MCF 10A (cell line): ENCODE results near the gene SMARCD3. TPM values are rescaled to one million over a fixed set of nuclear protein-coding genes. Genes with fewer than 3 reads are reported as not detected.

Experiments
- BruUV-seq: library from RNA; stranded (reverse); fragments of 400-500 nt; replicated peaks from 2 replicates; lab custom pipeline; 2021; lab: Mats Ljungman, UMichigan
- CTCF ChIA-PET: fragments of 300-600 bp; sonication (Branson Sonifier 250); formaldehyde crosslinking; extraction: SDS; loops from one replicate; lab custom pipeline; 2021; ENCODE audit warnings: antibody characterized with exemption, inconsistent platforms; lab: Yijun Ruan, JAX
- POLR2A ChIA-PET: fragments of 300-600, 350-650 bp; sonication (Branson Sonifier 250); formaldehyde crosslinking; extraction: SDS; loops from one replicate; lab custom pipeline; 2020; ENCODE audit warnings: antibody characterized with exemption, inconsistent platforms; lab: Yijun Ruan, JAX
- DNase-seq: peaks from one replicate; pipeline ENCODE4 v3.0.0-alpha.2; 2018; ENCODE audit not compliant: unreplicated experiment
- H3K27ac Mint-ChIP-seq: one replicate; pipeline ENCODE4 v1.8.0; 2022; ENCODE audit warnings: mild to moderate bottlenecking, low read depth, mixed read lengths; ENCODE audit not compliant: unreplicated experiment
- H3K27me3 Mint-ChIP-seq: one replicate; pipeline ENCODE4 v1.8.0; 2022; ENCODE audit warnings: mixed read lengths; ENCODE audit not compliant: insufficient read depth, unreplicated experiment
- H3K36me3 Mint-ChIP-seq: one replicate; pipeline ENCODE4 v1.8.0; 2022; ENCODE audit warnings: mild to moderate bottlenecking, moderate library complexity, mixed read lengths; ENCODE audit not compliant: insufficient read depth, unreplicated experiment
- H3K4me1 Mint-ChIP-seq: one replicate; pipeline ENCODE4 v1.8.0; 2022; ENCODE audit warnings: mixed read lengths; ENCODE audit not compliant: insufficient read depth, unreplicated experiment
- H3K4me3 Mint-ChIP-seq: one replicate; pipeline ENCODE4 v1.8.0; 2022; ENCODE audit warnings: mild to moderate bottlenecking, moderate library complexity, mixed read lengths; ENCODE audit not compliant: unreplicated experiment
- H3K9me3 Mint-ChIP-seq: one replicate; pipeline ENCODE4 v1.8.0; 2022; ENCODE audit warnings: mixed read lengths; ENCODE audit not compliant: unreplicated experiment
- intact Hi-C: fragments of 100-400 bp; cut with micrococcal nuclease; formaldehyde crosslinking; loops from 2 replicates; pipeline ENCODE4 v1.14.1; 2022
- total RNA-seq: library from RNA; stranded (reverse); gene quantifications from 2 replicates; pipeline ENCODE4 v1.2.3, GENCODE V29; 2022
- TF ChIP-seq, protein P1 (sequence below): fragments of 200-600 bp; IDR thresholded peaks from one replicate; pipeline ENCODE4 v1.8.0; 2022; ENCODE audit warnings: antibody characterized with exemption, mild to moderate bottlenecking; ENCODE audit not compliant: unreplicated experiment

The SMARCD3 gene
- total RNA-seq, 1 experiment from 2014 or later = 3.8 TPM

- peak; percentile 55 for DNase-seq
- POLR2A ChIA-PET = no interaction called here
- H3K36me3 Mint-ChIP-seq = no peaks in the 10 kb centered on the region
These were observed 42.7 kb upstream of the SMARCD3 start for GRCh38 chr7:151291206-151291605.

DNA sequence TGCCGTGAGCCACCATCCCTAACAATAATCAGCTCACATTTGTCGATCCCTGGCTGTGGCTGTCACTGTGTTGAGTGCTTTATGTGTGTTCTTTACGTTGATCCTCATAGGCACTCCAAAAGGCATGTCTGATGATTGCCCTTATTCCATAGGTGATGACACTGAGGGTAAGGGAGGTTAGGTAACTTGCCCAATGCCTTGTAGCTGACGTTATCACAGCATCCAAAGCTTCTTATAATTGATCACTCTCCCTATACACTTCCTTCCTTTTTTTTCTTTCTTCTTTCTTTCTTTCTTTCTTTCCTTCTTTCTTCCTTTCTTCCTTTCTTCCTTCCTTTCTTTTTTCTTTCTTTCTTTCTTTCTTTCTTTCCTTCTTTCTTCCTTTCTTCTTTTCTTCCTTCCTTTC lies 41.9 kb upstream of the SMARCD3 start:
- Mint-ChIP-seq H3K4me3 (no peak overlapping the region), H3K9me3 (no peaks in the 10 kb centered on the region), H3K36me3 (no peaks in the 10 kb centered on the region), H3K4me1 (no peaks in the 10 kb centered on the region), H3K27me3 (peaks cover 23% of the 10 kb centered on the region), H3K27ac (no peak overlapping the region)
- BruUV-seq = no TSS peak
- POLR2A ChIA-PET = no interaction called here
- CTCF ChIA-PET = interaction anchor here (0.6 to 0.7 kb wide), 2 partner anchors 47 to 87 kb away, joined by 3 read pairs; no protein-coding TSS in a partner anchor
- intact Hi-C loops = no loop called here
- TF ChIP-seq, protein P1, sequence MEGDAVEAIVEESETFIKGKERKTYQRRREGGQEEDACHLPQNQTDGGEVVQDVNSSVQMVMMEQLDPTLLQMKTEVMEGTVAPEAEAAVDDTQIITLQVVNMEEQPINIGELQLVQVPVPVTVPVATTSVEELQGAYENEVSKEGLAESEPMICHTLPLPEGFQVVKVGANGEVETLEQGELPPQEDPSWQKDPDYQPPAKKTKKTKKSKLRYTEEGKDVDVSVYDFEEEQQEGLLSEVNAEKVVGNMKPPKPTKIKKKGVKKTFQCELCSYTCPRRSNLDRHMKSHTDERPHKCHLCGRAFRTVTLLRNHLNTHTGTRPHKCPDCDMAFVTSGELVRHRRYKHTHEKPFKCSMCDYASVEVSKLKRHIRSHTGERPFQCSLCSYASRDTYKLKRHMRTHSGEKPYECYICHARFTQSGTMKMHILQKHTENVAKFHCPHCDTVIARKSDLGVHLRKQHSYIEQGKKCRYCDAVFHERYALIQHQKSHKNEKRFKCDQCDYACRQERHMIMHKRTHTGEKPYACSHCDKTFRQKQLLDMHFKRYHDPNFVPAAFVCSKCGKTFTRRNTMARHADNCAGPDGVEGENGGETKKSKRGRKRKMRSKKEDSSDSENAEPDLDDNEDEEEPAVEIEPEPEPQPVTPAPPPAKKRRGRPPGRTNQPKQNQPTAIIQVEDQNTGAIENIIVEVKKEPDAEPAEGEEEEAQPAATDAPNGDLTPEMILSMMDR = no peak
- DNase-seq = no peak

More at GRCh38 chr7:151291206-151291605, 42.7 kb upstream of the SMARCD3 start:
- BruUV-seq = no TSS peak
- CTCF ChIA-PET = interaction anchor here (0.6 to 0.8 kb wide), 3 partner anchors 24 to 66 kb away, joined by 3 to 4 read pairs (median 4); no protein-coding TSS in a partner anchor
- no peak overlapping the region for H3K4me3 Mint-ChIP-seq
- TF ChIP-seq, protein P1 = no peak
- peaks cover 28% of the 10 kb centered on the region for H3K27me3 Mint-ChIP-seq
- H3K27ac Mint-ChIP-seq = no peak overlapping the region
- H3K9me3 Mint-ChIP-seq = no peaks in the 10 kb centered on the region
- intact Hi-C loops = no loop called here
- no peaks in the 10 kb centered on the region for H3K4me1 Mint-ChIP-seq

DNA sequence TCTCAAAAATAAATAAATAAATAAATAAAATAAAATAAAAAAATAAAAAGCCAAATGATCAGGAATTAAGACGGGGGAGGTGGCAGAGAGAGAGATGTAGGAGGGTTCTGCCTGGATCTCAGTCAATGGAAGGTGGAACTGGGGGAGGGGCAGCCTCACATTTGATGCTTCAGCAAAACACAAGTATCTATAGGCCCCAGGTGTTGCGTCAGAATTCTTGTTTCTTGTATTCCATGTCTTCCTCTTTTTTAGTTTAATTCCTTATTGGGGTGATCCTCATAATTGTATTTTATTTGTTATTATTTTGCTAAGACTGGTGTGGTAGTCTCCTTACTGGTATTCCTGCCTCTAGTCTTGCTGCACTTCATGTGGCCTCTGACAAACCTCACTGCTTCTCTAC lies 41.4 kb upstream of the SMARCD3 start:
- Mint-ChIP-seq H3K36me3 (no peaks in the 10 kb centered on the region), H3K4me3 (no peak overlapping the region), H3K4me1 (no peaks in the 10 kb centered on the region), H3K27me3 (peaks cover 23% of the 10 kb centered on the region), H3K9me3 (no peaks in the 10 kb centered on the region), H3K27ac (no peak overlapping the region)
- BruUV-seq = no TSS peak
- POLR2A ChIA-PET = no interaction called here
- intact Hi-C loops = no loop called here
- DNase-seq = no peak
- TF ChIP-seq, protein P1 = no peak
- CTCF ChIA-PET = interaction anchor here (0.7 to 0.9 kb wide), 2 partner anchors 87 to 166 kb away, joined by 3 read pairs; no protein-coding TSS in a partner anchor

DNA sequence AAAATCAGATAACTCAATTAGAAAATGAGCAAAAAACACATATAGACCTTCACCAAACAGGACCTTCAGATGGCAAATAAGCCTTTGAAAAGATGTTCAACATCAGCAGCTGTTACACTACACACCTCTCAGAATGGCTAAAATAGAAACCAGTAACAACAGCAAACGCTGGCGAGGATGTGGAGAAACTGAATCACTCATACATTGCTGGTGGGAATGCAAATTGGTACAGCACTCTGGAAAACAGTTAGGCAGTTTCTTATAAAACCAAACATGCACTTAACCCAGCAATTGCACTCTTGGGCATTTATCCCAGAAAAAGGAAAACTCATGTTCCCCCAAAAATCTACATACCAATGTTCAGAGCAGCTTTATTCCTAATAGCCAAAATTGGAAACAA lies 37.7 kb upstream of the SMARCD3 start:
- Mint-ChIP-seq H3K9me3 (no peaks in the 10 kb centered on the region), H3K27me3 (peaks cover 44% of the 10 kb centered on the region), H3K4me1 (no peaks in the 10 kb centered on the region), H3K4me3 (no peak overlapping the region), H3K36me3 (no peaks in the 10 kb centered on the region), H3K27ac (no peak overlapping the region)
- DNase-seq = no peak
- intact Hi-C loops = no loop called here
- BruUV-seq = no TSS peak
- CTCF ChIA-PET = interaction anchor here (0.6 to 1.7 kb wide), 5 partner anchors 16 to 473 kb away, joined by 3 to 5 read pairs (median 3); no protein-coding TSS in a partner anchor
- TF ChIP-seq, protein P1 = no peak
- POLR2A ChIA-PET = interaction anchor here (0.7 to 1.7 kb wide), 2 partner anchors 24 to 26 kb away, joined by 3 to 4 read pairs; no protein-coding TSS in a partner anchor
